ENCODE results near the gene STX7.

Gene STX7

DNA sequence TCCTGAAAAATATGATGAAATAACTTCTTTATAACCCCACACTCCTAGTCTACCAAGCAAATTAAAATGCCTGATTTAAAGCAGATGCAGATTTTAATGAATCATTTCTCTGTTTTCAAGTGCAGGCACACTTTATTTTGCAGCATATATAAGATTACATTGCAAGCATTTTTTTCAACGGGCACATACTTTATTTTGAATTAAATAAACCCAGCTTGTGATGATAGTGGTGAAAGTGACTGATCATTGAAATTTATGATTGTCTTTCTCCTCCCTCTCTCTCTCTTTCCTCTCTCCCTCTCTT, 99.5 kb downstream of the STX7 start:
- in situ Hi-C loops (cut with MboI; ENCODE audit: low pct_unique_long_range_greater_than_20kb, low sequenced_read_pairs, unreplicated experiment) = no loop called here

DNA sequence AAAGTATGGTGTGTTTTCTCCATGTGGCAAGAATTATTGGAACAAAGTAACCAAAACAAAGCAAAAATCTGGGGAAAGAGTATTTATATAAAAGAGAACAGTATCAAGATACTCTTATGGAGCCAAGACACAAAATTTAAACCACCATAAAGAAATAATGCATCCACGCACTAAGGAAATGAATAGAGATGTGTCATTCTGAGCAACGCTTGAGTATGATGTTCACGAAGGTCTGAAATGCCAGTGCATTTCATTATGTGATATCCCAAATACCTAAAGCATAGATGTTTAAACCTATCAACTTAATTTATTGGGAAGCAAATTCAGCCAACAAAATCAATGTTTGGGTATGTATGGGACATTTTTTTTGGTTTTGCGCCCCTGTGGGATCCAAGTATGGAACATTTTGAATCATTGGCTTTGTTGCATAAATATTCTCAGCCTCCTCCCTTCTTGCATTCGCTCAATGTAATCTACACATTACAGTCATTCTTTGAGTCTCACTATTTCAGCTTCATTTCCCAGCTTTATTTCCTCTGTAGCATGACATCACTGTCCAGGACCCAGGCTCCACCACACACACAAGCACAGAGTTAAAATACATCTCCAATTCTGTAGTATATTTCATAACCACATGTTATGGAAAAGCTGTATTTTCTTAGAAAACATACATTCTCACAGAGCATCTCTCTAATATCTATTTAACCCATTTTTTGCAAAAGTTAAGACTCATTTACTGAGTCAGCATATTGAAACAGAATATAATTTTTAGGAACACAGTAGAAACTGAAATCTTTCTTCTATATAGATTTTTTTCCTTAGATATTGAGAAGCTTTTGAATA, 100.0 kb downstream of the STX7 start:
- TF ChIP-seq, protein P1, sequence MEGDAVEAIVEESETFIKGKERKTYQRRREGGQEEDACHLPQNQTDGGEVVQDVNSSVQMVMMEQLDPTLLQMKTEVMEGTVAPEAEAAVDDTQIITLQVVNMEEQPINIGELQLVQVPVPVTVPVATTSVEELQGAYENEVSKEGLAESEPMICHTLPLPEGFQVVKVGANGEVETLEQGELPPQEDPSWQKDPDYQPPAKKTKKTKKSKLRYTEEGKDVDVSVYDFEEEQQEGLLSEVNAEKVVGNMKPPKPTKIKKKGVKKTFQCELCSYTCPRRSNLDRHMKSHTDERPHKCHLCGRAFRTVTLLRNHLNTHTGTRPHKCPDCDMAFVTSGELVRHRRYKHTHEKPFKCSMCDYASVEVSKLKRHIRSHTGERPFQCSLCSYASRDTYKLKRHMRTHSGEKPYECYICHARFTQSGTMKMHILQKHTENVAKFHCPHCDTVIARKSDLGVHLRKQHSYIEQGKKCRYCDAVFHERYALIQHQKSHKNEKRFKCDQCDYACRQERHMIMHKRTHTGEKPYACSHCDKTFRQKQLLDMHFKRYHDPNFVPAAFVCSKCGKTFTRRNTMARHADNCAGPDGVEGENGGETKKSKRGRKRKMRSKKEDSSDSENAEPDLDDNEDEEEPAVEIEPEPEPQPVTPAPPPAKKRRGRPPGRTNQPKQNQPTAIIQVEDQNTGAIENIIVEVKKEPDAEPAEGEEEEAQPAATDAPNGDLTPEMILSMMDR (IDR thresholded peaks at IDR 0.05; ENCODE audit: extremely low read depth, insufficient read depth, missing control alignments) = no peak
- in situ Hi-C loops (cut with MboI; ENCODE audit: low pct_unique_long_range_greater_than_20kb, low sequenced_read_pairs, unreplicated experiment) = no loop called here
- no peak for DNase-seq (ENCODE audit: low spot score)

More for the DNA sequence above, 99.5 kb downstream of the STX7 start:
- DNase-seq (ENCODE audit: low spot score) = no peak
- TF ChIP-seq, protein P1 (IDR thresholded peaks at IDR 0.05; ENCODE audit: extremely low read depth, insufficient read depth, missing control alignments) = no peak

DNA sequence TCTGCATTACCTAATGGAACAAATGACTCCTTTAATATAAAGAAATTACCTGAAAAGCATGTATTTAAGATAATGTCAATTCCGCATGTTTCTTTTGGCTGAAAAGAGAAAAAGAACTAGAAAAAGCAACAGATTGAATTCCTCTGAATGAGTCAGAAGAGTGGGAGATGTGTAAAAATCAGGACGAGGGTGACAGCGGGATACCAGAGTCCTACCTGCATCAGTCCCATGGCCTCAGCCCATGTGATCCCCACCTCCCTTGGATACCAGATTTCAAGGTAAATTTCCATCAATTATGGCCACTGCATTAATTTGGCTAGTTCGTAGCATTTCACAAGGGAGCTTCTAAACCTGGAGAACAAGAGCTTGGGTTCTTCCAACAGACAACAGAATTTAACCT, 101.6 kb downstream of the STX7 start:
- in situ Hi-C loops (cut with MboI; ENCODE audit: low pct_unique_long_range_greater_than_20kb, low sequenced_read_pairs, unreplicated experiment) = no loop called here
- TF ChIP-seq, protein P1 (IDR thresholded peaks at IDR 0.05; ENCODE audit: extremely low read depth, insufficient read depth, missing control alignments) = no peak
- no peak for DNase-seq (ENCODE audit: low spot score)

DNA sequence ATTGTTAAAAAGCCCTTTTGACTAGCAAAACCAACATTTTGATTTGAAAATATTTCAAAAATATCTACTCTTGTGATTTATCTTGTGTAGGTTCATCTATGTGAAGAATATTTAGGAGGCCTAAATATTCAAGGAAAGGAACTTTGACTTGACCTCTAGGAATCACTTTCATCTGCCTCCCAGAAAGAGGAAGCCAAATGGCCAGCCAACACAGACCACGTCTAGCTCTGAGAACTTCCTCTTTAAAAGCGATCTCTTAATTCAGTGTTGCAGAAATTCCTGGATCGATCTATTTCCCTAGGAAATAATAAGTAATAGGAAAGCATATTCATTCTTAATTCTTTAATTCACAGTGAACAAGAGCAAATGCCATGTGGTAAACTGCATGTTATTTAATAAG, 102.1 kb downstream of the STX7 start:
- TF ChIP-seq, protein P1 (IDR thresholded peaks at IDR 0.05; ENCODE audit: extremely low read depth, insufficient read depth, missing control alignments) = no peak
- in situ Hi-C loops (cut with MboI; ENCODE audit: low pct_unique_long_range_greater_than_20kb, low sequenced_read_pairs, unreplicated experiment) = no loop called here
- no peak for DNase-seq (ENCODE audit: low spot score)

DNA sequence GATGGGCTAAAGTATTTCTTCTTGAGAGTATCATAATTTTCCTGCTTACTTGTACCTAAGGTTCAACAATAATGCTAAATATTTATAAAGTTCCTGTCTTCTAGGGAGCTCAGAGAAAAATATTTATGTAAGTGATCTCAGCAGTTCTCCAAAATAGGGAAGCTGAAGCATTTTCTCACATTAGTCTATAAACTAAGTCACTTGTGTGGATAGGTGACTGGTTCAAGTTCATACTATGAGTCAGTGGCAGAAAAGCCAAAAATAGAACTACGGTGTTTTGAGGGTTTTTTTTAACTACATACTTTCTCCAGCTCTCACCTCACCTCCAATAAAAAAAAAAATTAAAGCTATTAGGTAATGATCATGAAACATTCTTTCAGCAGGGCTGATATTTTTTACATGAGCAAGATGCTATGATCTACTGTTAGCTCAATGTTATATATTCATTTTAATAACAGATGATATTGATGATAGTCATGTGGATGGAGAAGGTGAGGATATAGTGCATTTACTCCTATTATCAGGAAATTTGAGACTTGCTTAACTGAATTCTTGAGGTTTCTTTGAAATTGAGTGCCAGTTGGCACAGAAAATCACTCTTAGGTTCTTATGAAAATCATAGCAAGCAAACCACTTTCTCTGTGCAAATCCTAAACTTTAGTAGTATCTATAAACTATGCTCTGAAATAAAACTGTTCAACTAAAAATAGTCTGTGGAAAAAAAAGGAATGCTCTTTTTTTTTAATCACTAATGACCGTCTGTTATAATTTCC, 107.6 kb downstream of the STX7 start:
- peak; percentile 58 for DNase-seq (ENCODE audit: low spot score)
- TF ChIP-seq, protein P1 (IDR thresholded peaks at IDR 0.05; ENCODE audit: extremely low read depth, insufficient read depth, missing control alignments) = no peak
- in situ Hi-C loops (cut with MboI; ENCODE audit: low pct_unique_long_range_greater_than_20kb, low sequenced_read_pairs, unreplicated experiment) = no loop called here

DNA sequence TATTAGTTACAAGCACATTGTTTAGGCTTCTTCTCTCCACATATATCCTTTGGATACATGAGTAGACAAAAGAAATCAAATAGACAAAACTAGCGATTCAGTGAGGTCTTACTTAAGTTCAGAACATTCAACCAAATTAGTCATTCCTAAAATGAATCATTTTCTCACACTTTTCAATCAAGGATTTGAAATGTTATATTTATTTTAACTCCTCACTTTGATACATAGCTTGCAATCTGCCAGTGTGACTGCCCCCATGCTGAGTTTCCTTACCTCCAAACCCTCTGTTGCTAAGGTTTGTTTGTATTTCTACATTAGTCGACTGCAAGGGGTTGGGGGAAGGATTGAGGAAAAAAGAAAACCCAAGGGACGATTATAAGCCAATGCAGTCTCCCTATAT, 108.2 kb downstream of the STX7 start:
- TF ChIP-seq, protein P1 (IDR thresholded peaks at IDR 0.05; ENCODE audit: extremely low read depth, insufficient read depth, missing control alignments) = no peak
- in situ Hi-C loops (cut with MboI; ENCODE audit: low pct_unique_long_range_greater_than_20kb, low sequenced_read_pairs, unreplicated experiment) = no loop called here
- no peak for DNase-seq (ENCODE audit: low spot score)
